COR-L47 (cell line): ENCODE results near the gene HOXD9.

Experiments used
- DNase-seq: peaks from one replicate; lab custom pipeline; 2025; lab: John Stamatoyannopoulos, UW

Gene HOXD9

GRCh38 chr2:176122683-176123410, at the start of gene HOXD9:
TSS of gene HOXD9 (plus strand) at chr2:176122719. CDS start at chr2:176122769, 50 bp downstream.
- no peak for DNase-seq

- no peak for DNase-seq
These were observed 49.3 kb upstream of the HOXD9 start for GRCh38 chr2:176072951-176073904.

- DNase-seq = no peak
These were observed 47.5 kb upstream of the HOXD9 start for GRCh38 chr2:176074919-176075425.

- no peak for DNase-seq
These were observed 47.0 kb upstream of the HOXD9 start for GRCh38 chr2:176075481-176075880.

GRCh38 chr2:176076063-176076462, 46.5 kb upstream of the HOXD9 start:
- DNase-seq = no peak

GRCh38 chr2:176076796-176077195, 45.7 kb upstream of the HOXD9 start:
- no peak for DNase-seq

DNA sequence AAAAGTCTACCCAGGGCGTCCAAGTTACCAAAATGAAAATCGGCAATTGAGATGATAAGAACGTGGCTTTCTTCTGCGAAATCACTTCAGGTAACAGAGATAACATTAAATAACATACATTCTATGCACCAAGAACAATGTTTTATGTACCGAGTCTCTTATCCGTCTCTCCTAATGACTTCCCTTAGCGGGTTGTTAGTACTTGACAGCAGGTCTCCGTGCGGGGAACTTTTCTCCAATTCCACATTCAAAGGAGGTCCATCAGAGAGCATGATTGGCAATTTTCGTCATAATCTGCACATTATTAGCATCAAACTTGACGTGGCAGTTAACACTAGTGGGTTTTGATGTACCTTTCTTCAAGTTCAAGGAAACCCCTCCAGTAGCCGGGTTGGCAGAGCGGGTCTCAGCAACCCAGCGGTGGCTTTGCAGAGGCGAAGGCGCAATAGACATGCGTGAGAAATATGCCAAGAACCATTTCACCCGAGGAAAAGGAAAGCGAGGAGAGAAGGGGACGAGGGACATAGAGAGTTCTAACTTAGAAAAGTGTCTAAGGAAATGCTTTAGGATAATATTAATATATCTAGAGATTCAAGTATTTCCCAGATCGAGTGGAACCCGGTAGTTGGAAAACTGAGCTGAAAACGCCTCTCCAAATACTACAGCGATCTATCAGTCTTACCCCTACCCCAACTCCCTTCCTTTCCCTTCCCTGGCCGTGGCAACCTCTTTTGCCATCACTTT, 43.8 kb upstream of the HOXD9 start:
- no peak for DNase-seq

GRCh38 chr2:176079285-176079830, 43.2 kb upstream of the HOXD9 start:
- no peak for DNase-seq

- DNase-seq = peak; percentile 74
These were observed 42.5 kb upstream of the HOXD9 start for GRCh38 chr2:176079831-176080539.

- no peak for DNase-seq
These were observed 41.8 kb upstream of the HOXD9 start for GRCh38 chr2:176080540-176081375.

GRCh38 chr2:176081376-176081836, 41.1 kb upstream of the HOXD9 start:
- DNase-seq = no peak

GRCh38 chr2:176081837-176082524, 40.5 kb upstream of the HOXD9 start:
- DNase-seq = no peak

DNA sequence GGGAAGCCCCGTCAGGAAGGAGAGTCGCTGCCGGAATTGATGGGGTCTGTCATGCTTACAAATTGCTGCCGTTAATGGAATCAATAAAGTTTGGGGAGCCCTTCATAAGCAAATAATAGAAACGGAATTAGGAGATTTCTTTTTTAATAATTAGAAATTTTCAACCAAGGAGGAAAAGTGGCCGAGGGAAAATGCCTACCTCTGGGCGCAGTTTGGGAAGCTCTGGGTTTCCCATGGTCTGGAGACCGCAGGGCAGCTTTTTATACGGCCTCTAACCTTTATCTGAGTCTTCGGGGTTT, 40.0 kb upstream of the HOXD9 start:
- DNase-seq = no peak

- DNase-seq = no peak
These were observed 39.4 kb upstream of the HOXD9 start for GRCh38 chr2:176082824-176083751.

DNA sequence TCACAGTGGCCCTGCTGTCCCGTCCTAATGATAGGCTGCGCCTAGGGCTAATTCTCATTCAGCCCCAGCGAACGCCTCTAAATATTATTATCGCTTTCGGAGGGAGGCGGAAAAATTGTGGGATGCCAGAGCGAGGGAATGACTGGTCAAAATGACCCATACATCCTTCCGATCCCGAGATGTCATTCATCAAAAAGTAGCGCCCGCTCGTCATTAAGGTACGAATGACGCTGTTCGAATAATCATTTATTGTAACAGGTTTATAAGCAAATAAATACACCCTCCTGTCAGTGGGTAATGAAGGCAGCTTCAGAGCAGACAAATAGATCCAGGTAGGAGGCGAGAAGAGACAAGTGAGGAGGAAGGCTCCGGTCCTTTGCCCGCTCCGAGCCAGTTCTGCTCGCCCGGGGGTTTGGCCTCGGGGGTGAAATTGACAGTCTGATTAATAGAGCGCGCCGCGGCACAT, 38.7 kb upstream of the HOXD9 start, which contains the start of gene EVX2:
EVX2 (minus strand) TSS at position 167 of the 466 bp plus-strand sequence. CDS start 186 bp downstream, outside the sequence.
- DNase-seq = no peak

- DNase-seq = no peak
These were observed 37.9 kb upstream of the HOXD9 start for GRCh38 chr2:176084611-176085119.

GRCh38 chr2:176085120-176085788, 37.3 kb upstream of the HOXD9 start:
- DNase-seq = no peak
